Activated gamma-delta T cell treated with anti-CD3 and anti-CD28 coated beads, Interleukin-2, amount 50 U/mL, for 16 hours (primary cell): ENCODE measurements around the gene DOCK1.

Source experiments
- DNase-seq: peaks from one replicate; pipeline ENCODE4 v3.0.0-alpha.2; 2020; ENCODE audit warnings: low read depth

The DOCK1 gene

DNA sequence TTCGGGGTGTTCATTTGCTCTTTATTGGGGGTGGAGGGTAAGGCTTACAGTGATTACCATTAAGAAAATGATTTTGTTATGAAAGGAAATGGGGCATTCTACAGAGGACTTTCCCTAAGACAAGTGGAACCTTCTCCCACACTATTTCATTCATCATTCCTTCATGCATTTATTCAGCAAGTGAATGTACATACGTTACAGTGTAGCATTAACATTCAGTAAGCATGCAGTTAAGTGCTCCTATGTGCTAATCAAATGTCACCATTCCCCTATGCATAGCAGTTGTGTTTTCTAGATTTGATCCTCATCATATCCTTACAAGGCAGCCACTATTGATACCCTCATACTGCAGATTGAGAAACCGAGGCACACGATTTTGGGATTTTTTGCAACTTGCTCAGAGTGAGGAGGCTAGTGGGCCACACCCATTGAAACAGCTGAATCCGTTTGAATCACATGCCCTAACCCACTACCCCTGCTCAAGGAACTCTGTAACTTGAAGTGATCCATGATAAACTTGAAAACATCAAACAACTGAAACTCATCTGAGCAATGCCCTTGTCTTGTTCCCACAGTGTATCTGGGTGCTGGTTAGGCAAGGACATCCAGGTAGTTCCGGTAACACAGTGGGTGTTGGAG is 274.5 kb downstream of the DOCK1 start:
- DNase-seq: no peak

DNA sequence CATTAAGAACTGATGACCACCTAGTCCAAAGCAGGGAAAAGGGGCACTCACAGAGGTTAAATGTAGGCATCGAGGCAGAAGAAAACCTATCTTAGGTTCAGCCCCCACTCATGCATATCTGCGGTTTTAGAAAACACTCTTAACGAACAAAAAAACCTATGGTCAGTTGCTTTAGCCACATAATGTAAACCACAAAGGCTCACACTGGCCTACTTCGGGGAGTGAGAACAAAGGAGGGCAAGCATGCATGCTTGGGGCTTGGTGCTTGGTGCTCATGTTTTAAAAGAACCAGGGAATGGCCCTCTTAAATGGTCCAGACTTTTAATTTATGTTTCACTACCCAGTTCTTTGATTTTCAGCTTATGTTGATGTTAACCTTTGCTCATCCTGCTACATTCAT is 276.9 kb downstream of the DOCK1 start:
- DNase-seq: no peak

- DNase-seq: no peak
These were observed 279.4 kb downstream of the DOCK1 start for GRCh38 chr10:127184582-127184981.

DNA sequence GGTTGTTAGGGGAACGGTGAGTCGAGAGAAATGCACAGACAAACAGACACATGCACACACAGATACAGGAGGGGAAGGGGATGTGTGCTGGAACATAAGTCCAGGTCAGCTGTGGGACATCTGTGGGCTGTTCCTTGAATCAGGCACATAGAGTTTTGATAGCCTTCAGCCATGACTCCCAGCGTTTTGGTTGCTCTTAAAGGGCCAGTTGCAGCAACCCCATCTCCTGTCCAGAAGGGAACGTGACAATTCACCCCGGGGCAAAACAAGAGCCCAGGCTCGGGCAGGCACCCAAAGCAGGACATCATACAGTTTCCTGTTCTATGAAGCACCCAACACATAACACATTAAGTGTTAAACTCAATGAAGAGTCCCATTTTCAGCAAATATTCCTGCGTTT is 281.6 kb downstream of the DOCK1 start:
- no peak for DNase-seq

DNA sequence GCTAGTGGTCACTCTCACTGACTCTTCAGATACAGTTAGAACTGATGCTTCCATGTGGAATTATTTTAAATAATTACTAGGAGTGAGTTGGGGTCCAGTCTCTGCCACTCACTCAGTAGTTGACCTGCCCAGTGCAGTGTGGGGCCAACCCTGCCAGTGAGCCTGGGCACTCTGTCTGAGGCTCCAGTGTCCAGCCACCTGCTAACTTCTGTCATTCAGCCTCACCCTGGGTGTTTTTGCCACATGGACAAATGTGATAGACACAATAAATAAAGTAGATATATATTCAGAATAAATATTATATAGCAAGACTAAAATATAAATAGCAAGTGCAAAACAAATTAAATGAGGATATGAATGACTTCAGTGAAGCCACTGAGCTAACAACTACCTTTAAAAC is 284.0 kb downstream of the DOCK1 start:
- DNase-seq: no peak

DNA sequence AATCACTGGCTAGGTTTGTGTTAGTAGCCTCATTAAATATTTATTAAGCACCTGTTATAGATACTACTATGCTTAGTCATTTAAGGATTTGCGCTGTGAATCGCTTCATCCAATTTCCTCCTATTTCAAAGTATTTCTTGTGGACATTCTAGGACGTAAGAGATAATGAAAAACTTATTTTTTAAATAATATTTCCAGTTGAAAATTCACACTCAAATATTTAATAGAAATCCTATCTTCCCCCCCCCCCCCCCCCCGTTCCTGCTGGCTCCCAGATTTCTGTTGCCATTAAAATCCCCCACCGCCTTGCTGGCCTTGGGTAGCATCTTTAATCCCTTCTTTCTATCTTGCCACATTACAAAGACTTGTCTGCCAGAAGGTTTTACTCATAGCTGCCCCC is 285.2 kb downstream of the DOCK1 start:
- DNase-seq: no peak

DNA sequence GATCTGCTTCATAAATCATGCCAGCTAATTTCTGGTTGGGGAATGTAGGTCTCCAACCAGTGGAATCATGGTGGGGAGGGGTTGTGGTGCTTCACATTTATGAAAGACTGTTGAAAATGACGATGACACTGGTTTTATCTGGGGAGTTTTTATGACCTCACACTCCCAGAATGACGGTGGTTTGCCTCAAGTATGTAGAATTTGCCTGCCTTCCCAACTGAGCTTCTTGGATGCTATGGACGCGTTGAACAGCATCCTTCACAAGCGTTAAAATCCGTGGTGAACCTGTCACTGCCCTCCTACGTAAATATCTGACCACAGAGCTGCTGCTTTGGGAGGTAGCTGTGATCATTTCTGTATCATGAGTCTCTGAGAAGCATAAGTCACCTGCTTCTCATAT is 287.9 kb downstream of the DOCK1 start:
- DNase-seq: no peak

GRCh38 chr10:127194111-127194510 is 288.9 kb downstream of the DOCK1 start:
- no peak for DNase-seq

- no peak for DNase-seq
These were observed 289.4 kb downstream of the DOCK1 start for GRCh38 chr10:127194599-127194998.

DNA sequence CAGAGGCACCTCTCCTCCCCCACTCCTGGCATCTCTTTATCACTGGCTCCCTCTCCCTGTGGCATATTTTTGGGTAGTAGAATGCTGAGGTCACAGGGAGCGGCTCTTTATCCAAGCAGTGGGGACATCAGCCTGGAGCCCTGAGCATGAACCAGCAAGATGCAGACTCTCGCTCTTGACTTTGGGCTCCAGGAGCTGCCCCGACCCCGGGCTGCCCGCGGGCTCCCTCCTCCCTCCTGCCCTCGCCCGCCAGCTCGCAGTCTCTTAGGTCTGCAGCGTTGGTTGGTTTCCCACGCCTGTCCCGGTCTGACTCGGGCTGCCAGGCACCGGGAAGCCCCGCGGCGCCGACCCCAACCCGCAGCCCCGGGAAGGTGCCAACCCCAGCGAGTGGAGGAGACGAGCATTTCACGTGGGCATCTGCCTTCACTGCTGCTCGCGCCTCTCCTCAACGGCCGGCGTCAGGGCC is 289.8 kb downstream of the DOCK1 start:
- DNase-seq: no peak

- no peak for DNase-seq
These were observed 290.5 kb downstream of the DOCK1 start for GRCh38 chr10:127195571-127196281.

- no peak for DNase-seq
These were observed 291.3 kb downstream of the DOCK1 start, which contains the start of gene INSYN2A for GRCh38 chr10:127196282-127197153. INSYN2A (minus strand) TSS chr10:127196591; CDS start chr10:127176395, 20,196 bp downstream.

DNA sequence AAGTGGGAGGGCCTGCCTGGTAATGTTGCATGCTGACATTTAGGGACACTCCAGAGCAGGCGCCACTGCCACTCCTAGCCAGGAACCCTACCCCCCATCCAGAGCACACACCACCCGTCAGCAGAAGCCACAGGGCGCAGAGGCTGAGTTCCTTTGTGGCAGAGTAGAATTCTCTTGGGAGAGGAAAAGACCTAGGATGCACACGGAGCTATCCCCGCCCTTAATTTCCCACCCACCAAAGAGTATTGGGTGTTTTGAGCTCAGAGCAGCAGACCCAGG is 291.9 kb downstream of the DOCK1 start:
- no peak for DNase-seq

- DNase-seq: no peak
These were observed 293.1 kb downstream of the DOCK1 start for GRCh38 chr10:127198307-127198706.

DNA sequence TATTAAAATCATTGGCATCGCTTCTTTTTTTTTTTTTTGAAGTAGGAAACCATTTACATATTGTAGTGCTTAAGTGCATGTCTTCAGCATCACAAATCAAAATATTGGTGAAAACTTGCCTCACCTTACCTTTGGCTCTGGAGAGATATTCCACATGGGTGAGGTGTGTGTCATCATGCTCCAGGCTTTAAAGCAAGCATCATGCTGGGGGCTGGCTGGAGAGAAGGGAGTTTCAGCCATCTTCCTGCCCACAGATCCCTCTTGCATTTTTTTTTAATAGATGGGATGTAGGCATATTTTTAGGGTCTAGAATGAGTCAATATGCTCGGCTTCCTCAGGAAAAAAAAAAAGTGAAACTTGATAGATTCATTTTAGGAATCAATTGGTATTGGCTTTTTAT is 293.5 kb downstream of the DOCK1 start:
- no peak for DNase-seq

DNA sequence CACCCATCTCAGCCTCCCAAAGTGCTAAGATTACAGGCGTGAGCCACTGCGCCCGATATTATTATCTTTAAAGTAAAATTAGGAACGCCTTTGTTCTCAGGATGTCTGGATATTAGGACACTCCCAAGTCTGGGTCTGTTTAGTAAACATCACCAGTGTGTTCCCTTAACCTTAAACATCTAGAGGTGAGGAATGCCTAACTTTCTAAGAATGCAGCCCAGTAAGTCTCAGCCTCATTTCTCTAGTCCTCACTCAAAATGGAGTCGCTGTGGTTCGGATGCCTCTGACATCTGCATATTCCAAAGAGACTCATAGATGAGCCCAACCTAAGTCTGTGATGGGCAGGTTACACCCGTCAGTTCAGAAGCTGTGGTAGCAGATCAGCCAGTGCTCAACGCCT is 295.4 kb downstream of the DOCK1 start:
- DNase-seq: no peak

- DNase-seq: no peak
These were observed 297.8 kb downstream of the DOCK1 start for GRCh38 chr10:127203067-127203466.

DNA sequence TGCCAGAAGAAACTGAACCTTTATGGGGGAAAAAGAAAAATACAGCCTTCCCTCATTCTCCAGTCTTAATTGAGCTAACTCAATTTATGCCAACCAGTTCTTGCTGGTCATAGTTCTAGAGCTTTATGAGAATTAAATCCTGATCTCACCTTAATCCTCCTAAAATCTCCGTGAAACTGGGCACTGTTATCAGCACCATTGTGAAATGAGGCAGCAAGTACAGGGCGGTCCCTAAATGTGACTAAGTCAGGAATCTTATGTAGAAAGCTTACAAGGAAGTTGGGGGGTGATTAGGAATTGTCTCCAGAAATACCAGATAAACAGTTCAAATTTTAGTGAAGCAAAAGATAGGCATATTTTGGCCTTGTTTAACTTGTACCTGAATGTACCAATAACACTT is 301.9 kb downstream of the DOCK1 start:
- DNase-seq: no peak

DNA sequence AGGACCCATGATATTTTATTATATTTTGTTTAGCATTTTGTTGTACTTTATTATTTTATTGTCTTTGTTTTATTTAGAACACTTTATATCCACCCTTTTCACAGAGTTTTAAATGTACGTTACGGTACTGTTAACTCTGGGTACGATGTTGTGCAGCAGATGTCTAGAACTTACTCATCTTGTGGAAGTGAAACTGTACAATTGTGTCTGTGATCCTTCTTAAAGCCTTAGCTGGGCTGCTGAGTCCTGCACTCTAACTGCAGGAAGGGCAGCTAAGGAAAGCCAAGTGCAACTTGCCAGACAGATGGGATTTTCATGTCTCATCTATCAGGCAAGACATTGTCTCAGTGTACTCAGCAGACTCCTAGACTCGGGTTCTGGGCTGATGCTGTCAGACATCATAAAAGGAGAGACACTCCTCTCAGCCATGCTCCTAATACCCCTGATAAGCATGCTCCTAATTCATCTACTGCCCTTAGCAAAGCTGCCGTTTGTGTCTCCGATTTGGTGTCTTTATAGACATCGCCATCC is 305.8 kb downstream of the DOCK1 start:
- DNase-seq: no peak

GRCh38 chr10:127215866-127216265 is 310.6 kb downstream of the DOCK1 start:
- DNase-seq: no peak

GRCh38 chr10:127216274-127216673 is 311.0 kb downstream of the DOCK1 start:
- no peak for DNase-seq

DNA sequence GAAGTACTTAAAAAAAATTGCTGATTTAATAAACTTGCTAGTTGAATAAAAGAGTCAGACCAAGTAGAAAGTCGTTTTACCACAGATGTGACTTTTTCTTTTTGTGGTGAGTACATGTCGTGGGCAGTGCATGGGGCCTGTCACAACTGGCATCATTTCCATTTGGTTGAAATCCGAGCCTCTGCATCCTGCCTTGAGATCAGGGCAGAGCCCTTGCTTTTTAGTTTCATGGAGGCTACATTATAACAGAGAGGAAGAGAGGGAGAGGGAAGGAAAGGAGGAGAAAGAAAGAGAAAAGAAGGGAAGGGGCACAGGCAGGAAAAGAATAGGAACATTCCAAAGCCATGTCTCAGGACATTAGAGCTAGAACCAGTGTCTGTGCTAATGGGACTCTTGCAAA is 311.6 kb downstream of the DOCK1 start:
- no peak for DNase-seq

DNA sequence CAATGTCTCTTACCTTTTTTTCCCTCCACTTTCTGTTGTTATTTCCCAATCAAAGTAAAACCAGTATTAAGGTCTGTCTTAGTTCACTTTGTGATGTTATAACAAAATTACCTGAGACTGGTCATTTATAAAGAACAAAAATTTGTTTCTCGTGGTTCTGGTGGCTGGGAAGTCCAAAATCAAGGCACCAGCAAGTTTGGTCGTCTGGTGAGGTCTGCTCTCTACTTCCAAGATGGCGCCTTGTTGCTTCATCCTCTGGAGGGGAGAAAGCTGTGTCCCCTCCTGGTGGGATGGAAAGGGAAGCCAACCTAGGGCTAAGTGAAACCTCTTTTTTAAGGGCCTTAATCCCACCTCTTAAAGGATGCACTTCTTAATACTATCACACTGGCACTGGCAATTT is 313.4 kb downstream of the DOCK1 start:
- no peak for DNase-seq
